Amniotic stem cell (primary cell): Measurements from ENCODE around the gene C4BPB.

Source experiments
- DNase-seq: peaks from one replicate; lab custom pipeline; 2025; lab: John Stamatoyannopoulos, UW

C4BPB gene

GRCh38 chr1:207084701-207085180 lies 3.9 kb upstream of the C4BPB start:
- DNase-seq: peak; percentile 39

- DNase-seq: no peak
These were observed 2.8 kb upstream of the C4BPB start for GRCh38 chr1:207085887-207086286.

- no peak for DNase-seq
These were observed 499 bp upstream of the C4BPB start for GRCh38 chr1:207088161-207088560.

- DNase-seq: no peak
These were observed 1.1 kb downstream of the C4BPB start for GRCh38 chr1:207089627-207090355.

- no peak for DNase-seq
These were observed 2.7 kb downstream of the C4BPB start for GRCh38 chr1:207091200-207091908.

GRCh38 chr1:207093944-207094343 lies 5.3 kb downstream of the C4BPB start:
- no peak for DNase-seq

GRCh38 chr1:207097871-207098324 lies 9.2 kb downstream of the C4BPB start:
- DNase-seq: no peak

- no peak for DNase-seq
These were observed 13.1 kb downstream of the C4BPB start for GRCh38 chr1:207101720-207102119.

GRCh38 chr1:207102146-207102545 lies 13.5 kb downstream of the C4BPB start:
- no peak for DNase-seq

GRCh38 chr1:207102659-207103058 lies 14.0 kb downstream of the C4BPB start:
- no peak for DNase-seq

- no peak for DNase-seq
These were observed 15.3 kb downstream of the C4BPB start, which contains the start of gene C4BPA for GRCh38 chr1:207103892-207104373. Gene C4BPA, plus strand, starts transcription at chr1:207104233. Its CDS starts 8,793 bp downstream, at chr1:207113026.

GRCh38 chr1:207109004-207109403 lies 20.3 kb downstream of the C4BPB start:
- no peak for DNase-seq

- DNase-seq: no peak
These were observed 24.1 kb downstream of the C4BPB start for GRCh38 chr1:207112616-207113296.

- no peak for DNase-seq
These were observed 26.6 kb downstream of the C4BPB start for GRCh38 chr1:207115269-207115668.

GRCh38 chr1:207124389-207124788 lies 35.7 kb downstream of the C4BPB start:
- no peak for DNase-seq

- DNase-seq: no peak
These were observed 39.8 kb downstream of the C4BPB start for GRCh38 chr1:207128336-207128921.

- no peak for DNase-seq
These were observed 40.4 kb downstream of the C4BPB start for GRCh38 chr1:207129053-207129452.

- DNase-seq: no peak
These were observed 41.8 kb downstream of the C4BPB start for GRCh38 chr1:207130252-207131036.

GRCh38 chr1:207131163-207131562 lies 42.5 kb downstream of the C4BPB start:
- no peak for DNase-seq

- DNase-seq: no peak
These were observed 45.9 kb downstream of the C4BPB start for GRCh38 chr1:207134581-207134980.

- no peak for DNase-seq
These were observed 51.0 kb downstream of the C4BPB start for GRCh38 chr1:207139616-207140015.
